ENCODE measurements around the gene P2RY1.
"Not testable (repeated sequence)": the region's sequence is repeated elsewhere in the genome, so short reads cannot be mapped to it uniquely, and the experiment has no call there.

Gene P2RY1

GRCh38 chr3:152841131-152841530, 6.2 kb downstream of the P2RY1 start:
- no peak for DNase-seq

DNA sequence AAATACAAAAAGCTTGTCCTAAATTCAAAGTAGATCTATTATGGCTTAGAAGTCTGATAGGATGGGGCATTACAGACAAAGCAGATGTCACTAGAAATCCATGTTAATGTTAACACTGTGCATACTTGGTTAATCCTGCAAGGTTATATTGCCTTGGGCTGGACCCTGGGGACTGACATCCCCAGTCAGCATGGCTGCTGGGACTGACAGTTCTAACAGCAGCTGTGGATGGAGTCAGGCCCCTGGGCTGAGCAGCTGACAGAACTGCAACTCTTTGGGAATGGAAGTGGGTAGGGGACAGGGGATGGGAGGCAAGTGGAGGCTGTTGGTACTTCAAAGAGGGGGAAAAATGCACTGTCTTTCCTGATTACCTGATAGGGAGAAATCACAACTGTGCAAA, 7.5 kb downstream of the P2RY1 start:
- no peak for DNase-seq

DNA sequence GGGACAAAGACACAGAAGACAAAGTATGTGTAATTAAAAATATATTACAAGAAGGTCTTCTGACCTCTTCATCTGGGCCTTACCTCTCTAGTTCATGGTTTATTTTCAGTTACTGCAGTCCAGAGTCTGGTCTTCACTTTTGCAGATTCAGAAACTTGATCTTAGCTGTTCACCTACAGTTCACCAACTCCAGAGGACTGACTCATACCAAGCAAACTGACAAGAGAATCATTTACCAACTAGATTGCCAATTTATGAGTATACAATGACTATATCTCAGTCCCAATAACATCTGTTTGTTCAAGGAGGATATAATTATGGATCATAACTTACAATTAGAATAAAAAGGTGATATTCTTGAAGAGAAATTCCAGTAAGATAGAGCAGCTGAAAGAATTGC, 9.0 kb downstream of the P2RY1 start:
- DNase-seq, result no peak

DNA sequence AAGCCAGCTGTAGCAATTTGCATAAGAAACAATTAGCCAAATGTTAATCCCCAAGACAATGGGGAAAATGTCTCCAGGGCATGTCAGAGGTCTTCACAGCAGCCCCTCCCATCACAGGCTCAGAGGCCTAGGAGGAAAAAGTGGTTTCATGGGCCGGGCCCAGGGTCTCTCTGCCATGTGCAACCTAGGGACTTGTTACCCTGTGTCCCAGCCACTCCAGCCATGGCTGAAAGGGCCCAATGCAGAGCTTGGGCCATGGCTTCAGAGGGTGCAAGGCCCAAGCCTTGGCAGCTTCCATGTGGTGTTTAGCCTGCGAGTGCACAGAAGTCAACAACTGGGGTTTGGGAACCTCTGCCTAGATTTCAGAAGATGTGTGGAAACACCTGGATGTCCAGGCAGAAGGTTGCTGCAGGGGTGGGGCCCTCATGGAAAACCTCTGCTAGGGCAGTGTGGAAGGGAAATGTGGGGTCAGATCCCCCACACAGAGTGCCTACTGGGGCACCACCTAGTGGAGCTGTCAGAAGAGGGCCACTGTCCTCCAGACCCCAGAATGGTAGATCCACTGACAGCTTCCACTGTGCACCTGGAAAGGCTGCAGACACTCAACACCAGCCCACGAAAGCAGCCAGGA, 11.8 kb downstream of the P2RY1 start:
- DNase-seq, result not testable (repeated sequence)

- DNase-seq, result not testable (repeated sequence)
These were observed 12.7 kb downstream of the P2RY1 start for GRCh38 chr3:152847599-152847998.

GRCh38 chr3:152849996-152850578, 15.2 kb downstream of the P2RY1 start:
- no peak for DNase-seq

GRCh38 chr3:152853196-152853595, 18.3 kb downstream of the P2RY1 start:
- DNase-seq, result no peak

DNA sequence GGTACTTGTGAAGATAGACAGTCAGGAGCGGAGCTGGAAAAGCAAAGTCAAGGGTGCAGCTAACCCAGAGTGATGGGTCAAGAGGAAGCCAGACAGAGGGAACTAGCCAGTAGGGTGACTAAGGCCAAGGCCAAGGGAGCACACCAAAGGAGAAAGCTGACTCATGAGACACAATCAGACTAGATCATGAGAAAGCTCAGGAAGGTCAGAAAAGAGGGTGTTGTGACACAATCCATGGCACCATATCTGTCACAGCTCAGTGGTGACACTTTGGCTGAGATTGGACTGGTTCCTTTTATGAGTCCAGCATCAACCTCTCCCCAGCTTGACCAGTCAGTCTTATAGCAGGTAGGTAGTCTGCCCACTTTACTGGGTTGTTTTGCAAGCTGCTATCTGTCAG, 22.2 kb downstream of the P2RY1 start:
- no peak for DNase-seq

- DNase-seq, result no peak
These were observed 23.4 kb downstream of the P2RY1 start for GRCh38 chr3:152858170-152858800.

DNA sequence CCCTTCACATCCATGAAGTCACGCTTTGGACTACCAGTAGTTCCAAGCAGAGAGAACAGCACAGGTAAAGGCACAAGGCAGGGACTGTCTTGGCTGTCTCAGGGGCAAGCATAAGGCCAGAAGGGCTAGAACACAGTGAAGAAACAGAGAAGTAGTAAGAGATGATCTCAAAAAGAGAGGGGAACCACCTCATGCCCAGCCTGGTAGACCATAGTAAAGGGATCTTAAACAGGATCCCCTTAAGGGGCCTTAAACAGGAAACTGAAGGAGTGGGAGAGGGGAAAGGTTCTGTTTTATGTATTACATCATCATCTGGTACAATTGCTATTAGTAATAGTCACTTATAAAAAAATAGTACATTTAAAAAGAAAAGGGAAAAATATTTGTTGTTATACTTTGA, 25.8 kb downstream of the P2RY1 start:
- no peak for DNase-seq

- DNase-seq, result peak; percentile 19
These were observed 30.8 kb downstream of the P2RY1 start for GRCh38 chr3:152865668-152866245.

DNA sequence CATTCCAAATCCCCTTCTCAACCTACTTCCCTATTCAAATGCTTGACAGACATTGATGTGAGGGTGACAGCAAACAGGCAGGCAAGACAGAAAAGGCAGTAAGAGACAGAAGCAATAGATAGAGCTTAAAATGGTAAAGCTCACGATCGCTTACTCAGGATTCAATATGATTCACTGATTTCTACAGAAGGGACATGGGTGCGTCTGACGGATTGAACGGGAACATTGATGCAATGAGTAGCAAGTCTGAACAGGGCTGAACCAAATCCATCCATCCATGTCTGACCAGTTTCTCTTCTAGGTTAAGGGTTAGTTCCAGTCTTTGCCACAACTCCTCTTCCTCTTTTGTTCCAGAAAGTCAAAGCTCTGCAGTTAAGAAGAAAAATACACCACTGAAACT, 35.1 kb downstream of the P2RY1 start:
- DNase-seq, result no peak

DNA sequence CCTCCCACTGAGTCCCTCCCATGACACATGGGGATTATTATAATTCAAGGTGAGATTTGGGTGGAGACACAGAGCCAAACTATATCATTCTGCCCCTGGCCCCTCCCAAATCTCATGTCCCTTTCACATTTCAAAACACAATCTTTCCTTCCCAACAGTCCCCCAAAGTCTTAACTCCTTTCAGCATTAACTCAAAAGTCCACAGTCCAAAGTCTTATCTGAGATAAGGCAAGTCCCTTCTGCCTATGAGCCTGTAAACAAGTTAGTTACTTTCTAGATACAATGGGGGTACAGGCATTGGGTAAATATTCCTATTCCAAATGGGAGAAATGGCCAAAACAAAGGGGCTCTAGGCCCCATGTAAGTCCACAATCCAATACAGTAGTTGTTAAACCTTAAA, 38.4 kb downstream of the P2RY1 start:
- not testable (repeated sequence) for DNase-seq

DNA sequence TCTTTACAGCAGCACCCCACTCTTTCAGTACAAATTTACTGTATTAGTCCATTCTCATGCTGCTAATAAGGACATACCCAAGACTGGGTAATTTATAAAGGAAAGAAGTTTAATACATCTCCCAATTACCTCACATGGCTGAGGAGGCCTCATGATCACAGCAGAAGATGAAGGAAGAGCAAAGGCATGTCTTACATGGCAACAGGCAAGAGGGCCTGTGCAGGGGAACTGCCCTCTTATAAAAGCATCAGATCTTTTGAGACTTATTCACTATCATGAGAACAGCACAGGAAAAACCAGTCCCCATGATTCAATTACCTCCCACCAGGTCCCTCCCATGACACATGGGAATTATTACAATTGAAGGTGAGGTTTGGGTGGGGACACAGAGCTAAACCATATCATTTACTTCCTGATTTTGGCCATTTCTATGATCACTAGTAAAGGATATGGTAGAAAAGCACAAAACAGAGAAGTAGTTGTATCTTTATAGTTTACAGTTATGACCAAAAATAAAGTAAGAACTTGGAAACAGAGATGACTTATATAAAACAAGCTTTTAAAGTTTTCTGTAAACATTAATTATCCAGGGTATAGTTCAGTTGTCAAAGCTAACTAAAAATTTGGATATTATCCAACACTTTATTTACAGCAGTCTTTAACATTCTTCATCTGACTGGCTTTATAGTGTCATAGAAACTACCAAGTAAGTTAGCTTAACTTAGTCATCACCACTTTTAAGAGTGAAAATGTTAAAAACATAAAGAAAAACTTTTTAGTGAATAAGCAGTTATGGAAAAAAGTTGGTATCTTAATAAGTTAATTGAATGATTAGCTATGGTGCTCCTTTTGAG, 40.2 kb downstream of the P2RY1 start:
- no peak for DNase-seq

DNA sequence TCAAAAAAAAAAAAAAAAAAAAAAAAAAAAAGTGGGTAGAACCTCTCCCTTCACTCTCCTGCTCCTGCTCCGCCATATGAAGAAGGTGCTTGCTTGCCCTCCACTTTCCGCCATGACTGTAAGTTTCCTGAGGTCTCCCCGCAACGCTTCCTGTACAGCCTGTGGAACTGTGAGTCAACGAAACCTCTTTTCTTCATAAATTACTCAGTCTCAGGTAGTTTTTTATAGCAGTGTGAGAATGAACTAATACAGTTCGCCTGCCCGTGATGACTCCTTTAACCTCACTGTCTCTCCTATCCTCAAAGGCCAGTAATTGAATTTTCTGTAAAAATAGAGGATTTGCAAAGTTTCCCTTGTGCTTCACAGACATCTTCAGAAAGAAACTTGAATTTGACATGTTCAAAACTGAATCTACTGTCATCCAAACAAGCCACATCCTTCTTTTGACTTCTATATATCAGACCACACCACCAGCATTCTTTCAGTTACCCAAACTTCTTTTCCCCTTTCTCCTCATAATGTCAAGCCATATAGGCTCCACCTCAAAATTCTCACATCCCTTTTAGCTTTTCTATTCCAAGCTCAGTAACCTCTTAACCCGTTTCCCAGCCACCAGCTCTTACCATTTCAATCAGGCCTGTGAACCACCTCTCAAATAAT, 44.3 kb downstream of the P2RY1 start:
- DNase-seq, result no peak

DNA sequence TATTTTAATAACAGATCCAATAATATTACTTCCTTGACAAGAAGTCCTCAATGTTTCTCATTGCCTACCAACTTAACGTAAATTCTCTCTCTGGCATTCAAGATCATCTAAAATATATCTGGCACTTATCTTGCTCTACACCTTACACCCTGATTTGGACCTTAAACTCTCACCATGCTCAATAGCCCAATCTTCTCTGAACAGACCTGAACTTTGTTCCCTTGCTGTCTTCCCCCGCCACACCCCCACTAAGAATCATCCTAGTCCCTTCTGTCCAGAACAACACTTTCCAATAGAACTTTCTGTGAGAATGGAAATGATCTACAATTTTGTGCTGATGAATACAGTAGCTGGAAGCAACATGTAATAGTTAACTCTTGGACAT, 44.9 kb downstream of the P2RY1 start:
- no peak for DNase-seq

- no peak for DNase-seq
These were observed 50.1 kb downstream of the P2RY1 start for GRCh38 chr3:152885076-152885475.
